Measurements from ENCODE around the gene PAGR1. TPM values are rescaled to one million over a fixed set of nuclear protein-coding genes. Genes with fewer than 3 reads are reported as not detected.
A peak's percentile ranks its signal among the peaks of the same experiment; 100 is the strongest.

The PAGR1 gene
- total and polyA plus RNA-seq, 2 of the 13 experiments (the other 11 are each of a cell fraction or from before 2014, with no cell fraction given) = 9.8 to 66.4 TPM

DNA sequence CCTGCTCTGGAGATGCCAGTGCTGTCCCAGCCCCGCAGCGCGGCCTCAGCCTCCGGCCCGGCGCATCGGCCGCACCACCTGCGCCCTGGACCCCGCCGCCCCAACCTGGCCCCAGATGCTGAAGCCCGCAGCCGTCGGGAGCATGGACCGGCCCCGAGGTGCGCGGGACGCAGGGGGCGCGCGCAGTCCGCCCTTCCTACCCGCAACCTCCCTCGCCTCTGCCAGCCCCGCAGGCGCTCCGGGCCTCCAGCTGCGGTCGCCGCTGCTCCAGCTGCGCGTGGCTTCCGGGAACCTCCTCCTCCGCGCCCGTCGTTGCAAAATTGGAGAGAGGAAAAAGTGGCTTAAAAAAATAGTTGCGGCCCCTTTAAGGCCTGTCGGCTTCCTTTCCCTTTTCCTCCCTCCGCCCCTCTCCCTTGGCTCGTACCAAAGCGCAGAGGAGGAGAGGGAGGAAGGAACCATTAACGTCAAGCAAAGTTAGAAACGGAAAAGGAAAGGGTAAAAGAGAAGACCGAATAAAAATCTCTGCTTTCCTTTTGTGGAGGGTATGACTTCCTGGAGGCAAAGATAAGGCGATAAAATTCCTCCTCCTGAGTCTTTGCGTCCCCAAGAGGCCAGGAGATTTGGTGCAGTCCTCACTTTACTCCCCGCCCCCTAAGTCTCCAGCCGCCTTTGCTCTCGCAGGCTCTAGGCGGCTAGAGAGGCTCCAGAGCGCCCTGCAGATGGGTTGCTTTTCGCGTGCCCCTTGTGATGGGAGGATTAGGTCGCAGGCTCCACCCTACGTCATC lies 47.1 kb downstream of the PAGR1 start, which contains the start of gene CDIPT (continued):
- TF ChIP-seq, protein P1, sequence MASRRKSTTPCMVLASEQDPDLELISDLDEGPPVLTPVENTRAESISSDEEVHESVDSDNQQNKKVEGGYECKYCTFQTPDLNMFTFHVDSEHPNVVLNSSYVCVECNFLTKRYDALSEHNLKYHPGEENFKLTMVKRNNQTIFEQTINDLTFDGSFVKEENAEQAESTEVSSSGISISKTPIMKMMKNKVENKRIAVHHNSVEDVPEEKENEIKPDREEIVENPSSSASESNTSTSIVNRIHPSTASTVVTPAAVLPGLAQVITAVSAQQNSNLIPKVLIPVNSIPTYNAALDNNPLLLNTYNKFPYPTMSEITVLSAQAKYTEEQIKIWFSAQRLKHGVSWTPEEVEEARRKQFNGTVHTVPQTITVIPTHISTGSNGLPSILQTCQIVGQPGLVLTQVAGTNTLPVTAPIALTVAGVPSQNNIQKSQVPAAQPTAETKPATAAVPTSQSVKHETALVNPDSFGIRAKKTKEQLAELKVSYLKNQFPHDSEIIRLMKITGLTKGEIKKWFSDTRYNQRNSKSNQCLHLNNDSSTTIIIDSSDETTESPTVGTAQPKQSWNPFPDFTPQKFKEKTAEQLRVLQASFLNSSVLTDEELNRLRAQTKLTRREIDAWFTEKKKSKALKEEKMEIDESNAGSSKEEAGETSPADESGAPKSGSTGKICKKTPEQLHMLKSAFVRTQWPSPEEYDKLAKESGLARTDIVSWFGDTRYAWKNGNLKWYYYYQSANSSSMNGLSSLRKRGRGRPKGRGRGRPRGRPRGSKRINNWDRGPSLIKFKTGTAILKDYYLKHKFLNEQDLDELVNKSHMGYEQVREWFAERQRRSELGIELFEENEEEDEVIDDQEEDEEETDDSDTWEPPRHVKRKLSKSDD (CRISPR knock-in tag; IDR thresholded peaks at IDR 0.05; ENCODE audit: low read depth) = no peak
- peak; percentile 76 for TF ChIP-seq JUN (CRISPR knock-in tag; IDR thresholded peaks at IDR 0.05)
- TF ChIP-seq, protein P2, sequence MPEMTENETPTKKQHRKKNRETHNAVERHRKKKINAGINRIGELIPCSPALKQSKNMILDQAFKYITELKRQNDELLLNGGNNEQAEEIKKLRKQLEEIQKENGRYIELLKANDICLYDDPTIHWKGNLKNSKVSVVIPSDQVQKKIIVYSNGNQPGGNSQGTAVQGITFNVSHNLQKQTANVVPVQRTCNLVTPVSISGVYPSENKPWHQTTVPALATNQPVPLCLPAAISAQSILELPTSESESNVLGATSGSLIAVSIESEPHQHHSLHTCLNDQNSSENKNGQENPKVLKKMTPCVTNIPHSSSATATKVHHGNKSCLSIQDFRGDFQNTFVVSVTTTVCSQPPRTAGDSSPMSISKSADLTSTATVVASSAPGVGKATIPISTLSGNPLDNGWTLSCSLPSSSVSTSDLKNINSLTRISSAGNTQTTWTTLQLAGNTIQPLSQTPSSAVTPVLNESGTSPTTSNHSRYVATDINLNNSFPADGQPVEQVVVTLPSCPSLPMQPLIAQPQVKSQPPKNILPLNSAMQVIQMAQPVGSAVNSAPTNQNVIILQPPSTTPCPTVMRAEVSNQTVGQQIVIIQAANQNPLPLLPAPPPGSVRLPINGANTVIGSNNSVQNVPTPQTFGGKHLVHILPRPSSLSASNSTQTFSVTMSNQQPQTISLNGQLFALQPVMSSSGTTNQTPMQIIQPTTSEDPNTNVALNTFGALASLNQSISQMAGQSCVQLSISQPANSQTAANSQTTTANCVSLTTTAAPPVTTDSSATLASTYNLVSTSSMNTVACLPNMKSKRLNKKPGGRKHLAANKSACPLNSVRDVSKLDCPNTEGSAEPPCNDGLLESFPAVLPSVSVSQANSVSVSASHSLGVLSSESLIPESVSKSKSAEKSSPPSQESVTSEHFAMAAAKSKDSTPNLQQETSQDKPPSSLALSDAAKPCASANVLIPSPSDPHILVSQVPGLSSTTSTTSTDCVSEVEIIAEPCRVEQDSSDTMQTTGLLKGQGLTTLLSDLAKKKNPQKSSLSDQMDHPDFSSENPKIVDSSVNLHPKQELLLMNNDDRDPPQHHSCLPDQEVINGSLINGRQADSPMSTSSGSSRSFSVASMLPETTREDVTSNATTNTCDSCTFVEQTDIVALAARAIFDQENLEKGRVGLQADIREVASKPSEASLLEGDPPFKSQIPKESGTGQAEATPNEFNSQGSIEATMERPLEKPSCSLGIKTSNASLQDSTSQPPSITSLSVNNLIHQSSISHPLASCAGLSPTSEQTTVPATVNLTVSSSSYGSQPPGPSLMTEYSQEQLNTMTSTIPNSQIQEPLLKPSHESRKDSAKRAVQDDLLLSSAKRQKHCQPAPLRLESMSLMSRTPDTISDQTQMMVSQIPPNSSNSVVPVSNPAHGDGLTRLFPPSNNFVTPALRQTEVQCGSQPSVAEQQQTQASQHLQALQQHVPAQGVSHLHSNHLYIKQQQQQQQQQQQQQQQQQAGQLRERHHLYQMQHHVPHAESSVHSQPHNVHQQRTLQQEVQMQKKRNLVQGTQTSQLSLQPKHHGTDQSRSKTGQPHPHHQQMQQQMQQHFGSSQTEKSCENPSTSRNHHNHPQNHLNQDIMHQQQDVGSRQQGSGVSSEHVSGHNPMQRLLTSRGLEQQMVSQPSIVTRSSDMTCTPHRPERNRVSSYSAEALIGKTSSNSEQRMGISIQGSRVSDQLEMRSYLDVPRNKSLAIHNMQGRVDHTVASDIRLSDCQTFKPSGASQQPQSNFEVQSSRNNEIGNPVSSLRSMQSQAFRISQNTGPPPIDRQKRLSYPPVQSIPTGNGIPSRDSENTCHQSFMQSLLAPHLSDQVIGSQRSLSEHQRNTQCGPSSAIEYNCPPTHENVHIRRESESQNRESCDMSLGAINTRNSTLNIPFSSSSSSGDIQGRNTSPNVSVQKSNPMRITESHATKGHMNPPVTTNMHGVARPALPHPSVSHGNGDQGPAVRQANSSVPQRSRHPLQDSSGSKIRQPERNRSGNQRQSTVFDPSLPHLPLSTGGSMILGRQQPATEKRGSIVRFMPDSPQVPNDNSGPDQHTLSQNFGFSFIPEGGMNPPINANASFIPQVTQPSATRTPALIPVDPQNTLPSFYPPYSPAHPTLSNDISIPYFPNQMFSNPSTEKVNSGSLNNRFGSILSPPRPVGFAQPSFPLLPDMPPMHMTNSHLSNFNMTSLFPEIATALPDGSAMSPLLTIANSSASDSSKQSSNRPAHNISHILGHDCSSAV (CRISPR knock-in tag; IDR thresholded peaks at IDR 0.05; ENCODE audit: borderline replicate concordance) = no peak
- no peak for TF ChIP-seq ZNF878 (CRISPR knock-in tag; IDR thresholded peaks at IDR 0.05)
- TF ChIP-seq ZIK1 (CRISPR knock-in tag; IDR thresholded peaks at IDR 0.05; ENCODE audit: borderline replicate concordance, low read depth) = peak; percentile 60
- TF ChIP-seq ZNF207 (IDR thresholded peaks at IDR 0.05; ENCODE audit: borderline replicate concordance) = no peak
- TF ChIP-seq ZNF451 (CRISPR knock-in tag; IDR thresholded peaks at IDR 0.05) = no peak; the same call in none of the 2 replicates
- TF ChIP-seq MAFF (IDR thresholded peaks at IDR 0.05; ENCODE audit: low read depth, low read length) = no peak
- TF ChIP-seq LCORL (IDR thresholded peaks at IDR 0.05) = no peak
- peak; percentile 56; the same call in 1 of the 2 replicates for TF ChIP-seq LCORL (CRISPR knock-in tag; IDR thresholded peaks at IDR 0.05)
- peak; percentile 85 for TF ChIP-seq PHF5A (CRISPR knock-in tag; IDR thresholded peaks at IDR 0.05; ENCODE audit: low read depth, unreplicated experiment)
- peak; percentile 84; the same call in 1 of the 2 replicates for TF ChIP-seq ELF4 (CRISPR knock-in tag; IDR thresholded peaks at IDR 0.05; ENCODE audit: borderline replicate concordance)
- peak; percentile 55 for TF ChIP-seq HNRNPK (IDR thresholded peaks at IDR 0.05; ENCODE audit: low read depth, low read length, poor library complexity, severe bottlenecking)
- peak; percentile 76; the same call in 1 of the 2 replicates for TF ChIP-seq ETV6 (CRISPR knock-in tag; conservative IDR thresholded peaks at IDR 0.05)
- no peak for TF ChIP-seq CHD4 (IDR thresholded peaks at IDR 0.05; ENCODE audit: borderline replicate concordance, low read length)
- TF ChIP-seq HOXA3 (CRISPR knock-in tag; IDR thresholded peaks at IDR 0.05) = peak; percentile 87
- TF ChIP-seq ATM (IDR thresholded peaks at IDR 0.05; ENCODE audit: borderline replicate concordance) = no peak
- TF ChIP-seq KLF9 (CRISPR knock-in tag; IDR thresholded peaks at IDR 0.05; ENCODE audit: low read depth) = no peak

Measured in HepG2 (cell line).